Trophoblast cell (in vitro differentiated cells and primary cell): ENCODE measurements around the gene CPA4.

Experiments used
- DNase-seq, 2 donors: peaks; one replicate each; pipeline ENCODE4 v3.0.0-alpha.2; 2016
- H2AFZ ChIP-seq: 2 replicates; pipeline ENCODE4 v1.6.1; 2013; ENCODE audit warnings: low read length, moderate library complexity, mild to moderate bottlenecking; ENCODE audit not compliant: insufficient read depth, poor library complexity
- H2AK5ac ChIP-seq: 2 replicates; pipeline ENCODE4 v1.6.1; 2013; ENCODE audit warnings: mild to moderate bottlenecking, low read length
- H2BK120ac ChIP-seq: 2 replicates; pipeline ENCODE4 v1.6.1; 2013; ENCODE audit warnings: low read length, mild to moderate bottlenecking, moderate library complexity; ENCODE audit not compliant: insufficient read depth, poor library complexity
- H2BK12ac ChIP-seq: 2 replicates; pipeline ENCODE4 v1.6.1; 2013; ENCODE audit warnings: mild to moderate bottlenecking, low read length, moderate library complexity
- H2BK5ac ChIP-seq: 2 replicates; pipeline ENCODE4 v1.6.1; 2013; ENCODE audit warnings: low read length, low read depth, moderate library complexity, mild to moderate bottlenecking; ENCODE audit not compliant: poor library complexity
- H3K14ac ChIP-seq: 2 replicates; pipeline ENCODE4 v1.6.1; 2013; ENCODE audit warnings: mild to moderate bottlenecking, low read length
- H3K18ac ChIP-seq: 2 replicates; pipeline ENCODE4 v1.6.1; 2013; ENCODE audit warnings: mild to moderate bottlenecking, low read length
- H3K23ac ChIP-seq: 2 replicates; pipeline ENCODE4 v1.6.1; 2013; ENCODE audit warnings: low read length
- H3K27ac ChIP-seq: 2 replicates; pipeline ENCODE4 v1.5.1; 2013; ENCODE audit warnings: low read depth, mild to moderate bottlenecking, inconsistent platforms, low read length, moderate library complexity
- H3K27me3 ChIP-seq: 2 replicates; pipeline ENCODE4 v1.6.1; 2013; ENCODE audit warnings: inconsistent platforms, mild to moderate bottlenecking, low read length, moderate library complexity; ENCODE audit not compliant: insufficient read depth
- H3K36me3 ChIP-seq, 2 experiments: 1 replicate in 1 of 2; 2 replicates in 1 of 2; pipeline ENCODE4 v1.6.1; 2013; ENCODE audit warnings: low read length in 2 of 2, mild to moderate bottlenecking in 2 of 2, moderate library complexity in 1 of 2; ENCODE audit not compliant: insufficient read depth in 2 of 2, control insufficient read depth in 1 of 2
- H3K4ac ChIP-seq: 2 replicates; pipeline ENCODE4 v1.6.1; 2013; ENCODE audit warnings: low read depth, mild to moderate bottlenecking, low read length, moderate library complexity
- H3K4me1 ChIP-seq, 2 experiments: 1 replicate in 1 of 2; 2 replicates in 1 of 2; pipeline ENCODE4 v1.6.1; 2013; ENCODE audit warnings: low read length in 2 of 2, mild to moderate bottlenecking in 2 of 2, moderate library complexity in 1 of 2; ENCODE audit not compliant: insufficient read depth in 2 of 2, control insufficient read depth in 1 of 2
- H3K4me2 ChIP-seq: 2 replicates; pipeline ENCODE4 v1.6.1; 2013; ENCODE audit warnings: inconsistent platforms, mild to moderate bottlenecking, low read length, moderate library complexity
- H3K4me3 ChIP-seq: 2 replicates; pipeline ENCODE4 v1.5.1; 2013; ENCODE audit warnings: mild to moderate bottlenecking, low read depth, low read length, inconsistent platforms
- H3K79me1 ChIP-seq: one replicate; pipeline ENCODE4 v1.6.1; 2013; ENCODE audit warnings: low read length
- H3K79me2 ChIP-seq: 2 replicates; pipeline ENCODE4 v1.6.1; 2013; ENCODE audit warnings: low read length, mild to moderate bottlenecking; ENCODE audit not compliant: control insufficient read depth, insufficient read depth, poor library complexity
- H3K9ac ChIP-seq: 2 replicates; pipeline ENCODE4 v1.6.1; 2013; ENCODE audit warnings: mild to moderate bottlenecking, low read length
- H3K9me3 ChIP-seq: 2 replicates; pipeline ENCODE4 v1.6.1; 2013; ENCODE audit warnings: low read depth, mild to moderate bottlenecking, control low read depth, inconsistent platforms, low read length; ENCODE audit not compliant: insufficient read depth
- H4K12ac ChIP-seq: 2 replicates; pipeline ENCODE4 v1.6.1; 2013; ENCODE audit warnings: low read depth, mild to moderate bottlenecking, low read length, moderate library complexity
- H4K8ac ChIP-seq: 2 replicates; pipeline ENCODE4 v1.6.1; 2013; ENCODE audit warnings: low read depth, mild to moderate bottlenecking, low read length, moderate library complexity
- H4K91ac ChIP-seq: one replicate; pipeline ENCODE4 v1.6.1; 2013; ENCODE audit warnings: low read depth, mild to moderate bottlenecking, low read length, moderate library complexity
- WGBS: extraction: QIAGEN DNeasy Blood & Tissue Kit; methylation state at CpG from one replicate; pipeline ENCODE4 v1.1.7; 2013; ENCODE audit warnings: missing lambda C conversion rate; ENCODE audit not compliant: insufficient read length, insufficient coverage; ENCODE audit errors: extremely low coverage; 5-methylcytosine and 5-hydroxymethylcytosine counted together

Gene CPA4

GRCh38 chr7:130268463-130269317, 24.3 kb upstream of the CPA4 start:
- Histone ChIP-seq H3K9me3 (peaks cover 2% of the 10 kb centered on the region), H3K4me3 (no peak overlapping the region), H3K4me2 (no peak overlapping the region), H2BK120ac (no peak overlapping the region), H3K27ac (no peak overlapping the region), H4K12ac (no peak overlapping the region), H2BK5ac (no peak overlapping the region), H3K18ac (no peak overlapping the region), H3K79me2 (peaks cover 2% of the 10 kb centered on the region), H3K14ac (no peak overlapping the region), H4K8ac (no peak overlapping the region), H2AK5ac (no peak overlapping the region), H3K23ac (no peak overlapping the region), H2AFZ (no peak overlapping the region), H3K79me1 (peaks cover 13% of the 10 kb centered on the region), H3K4ac (no peak overlapping the region), H3K36me3 (no peaks in the 10 kb centered on the region), H2BK12ac (no peak overlapping the region), H4K91ac (no peak overlapping the region), H3K9ac (no peak overlapping the region), H3K4me1 (peaks cover 7 to 8% of the 10 kb centered on the region in 2 experiments), H3K27me3 (no peaks in the 10 kb centered on the region)
- no CpG with 5 or more reads among the region's 6 CpGs for WGBS
- no peak for DNase-seq

- H3K4me3 ChIP-seq, result no peak overlapping the region
- H2AK5ac ChIP-seq, result no peak overlapping the region
- H2BK120ac ChIP-seq, result no peak overlapping the region
- H3K9me3 ChIP-seq, result peaks cover 2% of the 10 kb centered on the region
- no peak overlapping the region for H3K4ac ChIP-seq
- no peak overlapping the region for H4K8ac ChIP-seq
- no CpG with 5 or more reads among the region's 1 CpG for WGBS
- no peak overlapping the region for H3K9ac ChIP-seq
- H4K91ac ChIP-seq, result no peak overlapping the region
- no peaks in the 10 kb centered on the region for H3K36me3 ChIP-seq
- no peak for DNase-seq
- H2BK12ac ChIP-seq, result no peak overlapping the region
- peaks cover 13% of the 10 kb centered on the region for H3K79me1 ChIP-seq
- peaks cover 8 to 9% of the 10 kb centered on the region in 2 experiments for H3K4me1 ChIP-seq
- no peak overlapping the region for H2BK5ac ChIP-seq
- H3K27me3 ChIP-seq, result no peaks in the 10 kb centered on the region
- no peak overlapping the region for H3K14ac ChIP-seq
- H3K4me2 ChIP-seq, result no peak overlapping the region
- no peak overlapping the region for H2AFZ ChIP-seq
- no peak overlapping the region for H3K23ac ChIP-seq
- no peak overlapping the region for H4K12ac ChIP-seq
- no peak overlapping the region for H3K27ac ChIP-seq
- H3K18ac ChIP-seq, result no peak overlapping the region
- H3K79me2 ChIP-seq, result peaks cover 2% of the 10 kb centered on the region
Measured at GRCh38 chr7:130269318-130269694, 23.7 kb upstream of the CPA4 start.

- Histone ChIP-seq H3K4me2 (no peak overlapping the region), H3K23ac (no peak overlapping the region), H2BK5ac (peak overlapping the region; percentile 68), H3K4ac (peak overlapping the region; percentile 39), H3K4me1 (peaks cover 9 to 10% of the 10 kb centered on the region in 2 experiments), H3K18ac (no peak overlapping the region), H3K79me1 (peaks cover 15% of the 10 kb centered on the region), H3K79me2 (peaks cover 2% of the 10 kb centered on the region), H2AK5ac (peak overlapping the region; percentile 23), H2BK120ac (peak overlapping the region; percentile 13), H3K9ac (no peak overlapping the region), H3K27me3 (no peaks in the 10 kb centered on the region), H4K8ac (peak overlapping the region; percentile 42), H4K12ac (no peak overlapping the region), H3K4me3 (no peak overlapping the region), H3K36me3 (no peaks in the 10 kb centered on the region), H2BK12ac (peak overlapping the region; percentile 94), H3K27ac (no peak overlapping the region), H4K91ac (peak overlapping the region; percentile 85), H3K14ac (peak overlapping the region; percentile 68), H3K9me3 (peaks cover 2% of the 10 kb centered on the region), H2AFZ (no peak overlapping the region)
- no peak for DNase-seq
- WGBS, result no CpG with 5 or more reads among the region's 12 CpGs
Measured at GRCh38 chr7:130270947-130271800, 21.8 kb upstream of the CPA4 start.

- no peak overlapping the region for H3K23ac ChIP-seq
- H2BK12ac ChIP-seq, result peak overlapping the region; percentile 99
- H3K27me3 ChIP-seq, result no peaks in the 10 kb centered on the region
- H3K18ac ChIP-seq, result peak overlapping the region; percentile 85
- H3K4ac ChIP-seq, result peak overlapping the region; percentile 78
- peak overlapping the region; percentile 88 for H4K12ac ChIP-seq
- H3K4me3 ChIP-seq, result no peak overlapping the region
- peaks cover 16% of the 10 kb centered on the region for H3K79me1 ChIP-seq
- H2AK5ac ChIP-seq, result peak overlapping the region; percentile 92
- H4K91ac ChIP-seq, result peak overlapping the region; percentile 99
- no peaks in the 10 kb centered on the region for H3K36me3 ChIP-seq
- H3K27ac ChIP-seq, result peak overlapping the region; percentile 92
- peak overlapping the region; percentile 96 for H2BK120ac ChIP-seq
- H3K79me2 ChIP-seq, result peaks cover 2% of the 10 kb centered on the region
- peak overlapping the region; percentile 94 for H3K14ac ChIP-seq
- WGBS, result no CpG with 5 or more reads among the region's 23 CpGs
- peaks cover 2% of the 10 kb centered on the region for H3K9me3 ChIP-seq
- peaks cover 9 to 10% of the 10 kb centered on the region in 2 experiments for H3K4me1 ChIP-seq
- peak overlapping the region; percentile 97 for H4K8ac ChIP-seq
- H3K4me2 ChIP-seq, result peak overlapping the region; percentile 56
- peak overlapping the region; percentile 18 for H2BK5ac ChIP-seq
- H2AFZ ChIP-seq, result peak overlapping the region; percentile 91
- no peak overlapping the region for H3K9ac ChIP-seq
- DNase-seq, result peak in 1 of 2 donors; percentile 17
Measured at GRCh38 chr7:130272381-130273080, 20.4 kb upstream of the CPA4 start.
